ENCODE results near the gene CD99. TPM values are rescaled to one million over a fixed set of nuclear protein-coding genes. Genes with fewer than 3 reads are reported as not detected.

The CD99 gene
- total and polyA plus RNA-seq, 2 experiments from 2014 or later: 28.5 to 43.1 TPM

DNA sequence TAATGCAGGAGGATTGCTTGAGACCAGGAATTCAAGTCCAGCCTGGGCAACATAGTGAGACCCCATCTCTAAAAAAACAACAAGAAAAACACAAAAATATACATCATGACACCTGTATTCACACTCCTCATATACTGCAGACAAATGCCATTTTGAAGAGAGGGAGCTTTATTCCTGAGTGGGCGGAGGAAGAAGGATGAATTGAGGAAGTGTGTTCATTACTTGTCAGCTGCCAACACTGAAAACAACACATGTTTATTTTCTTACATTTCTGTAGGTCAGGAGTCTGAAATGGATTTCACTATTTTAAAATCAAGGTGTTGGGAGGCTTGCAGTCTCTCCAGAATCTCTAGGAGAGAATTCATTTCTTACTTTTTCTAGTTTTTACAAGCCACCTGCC is 47.2 kb upstream of the CD99 start (continued):
- TF ChIP-seq, protein P1, sequence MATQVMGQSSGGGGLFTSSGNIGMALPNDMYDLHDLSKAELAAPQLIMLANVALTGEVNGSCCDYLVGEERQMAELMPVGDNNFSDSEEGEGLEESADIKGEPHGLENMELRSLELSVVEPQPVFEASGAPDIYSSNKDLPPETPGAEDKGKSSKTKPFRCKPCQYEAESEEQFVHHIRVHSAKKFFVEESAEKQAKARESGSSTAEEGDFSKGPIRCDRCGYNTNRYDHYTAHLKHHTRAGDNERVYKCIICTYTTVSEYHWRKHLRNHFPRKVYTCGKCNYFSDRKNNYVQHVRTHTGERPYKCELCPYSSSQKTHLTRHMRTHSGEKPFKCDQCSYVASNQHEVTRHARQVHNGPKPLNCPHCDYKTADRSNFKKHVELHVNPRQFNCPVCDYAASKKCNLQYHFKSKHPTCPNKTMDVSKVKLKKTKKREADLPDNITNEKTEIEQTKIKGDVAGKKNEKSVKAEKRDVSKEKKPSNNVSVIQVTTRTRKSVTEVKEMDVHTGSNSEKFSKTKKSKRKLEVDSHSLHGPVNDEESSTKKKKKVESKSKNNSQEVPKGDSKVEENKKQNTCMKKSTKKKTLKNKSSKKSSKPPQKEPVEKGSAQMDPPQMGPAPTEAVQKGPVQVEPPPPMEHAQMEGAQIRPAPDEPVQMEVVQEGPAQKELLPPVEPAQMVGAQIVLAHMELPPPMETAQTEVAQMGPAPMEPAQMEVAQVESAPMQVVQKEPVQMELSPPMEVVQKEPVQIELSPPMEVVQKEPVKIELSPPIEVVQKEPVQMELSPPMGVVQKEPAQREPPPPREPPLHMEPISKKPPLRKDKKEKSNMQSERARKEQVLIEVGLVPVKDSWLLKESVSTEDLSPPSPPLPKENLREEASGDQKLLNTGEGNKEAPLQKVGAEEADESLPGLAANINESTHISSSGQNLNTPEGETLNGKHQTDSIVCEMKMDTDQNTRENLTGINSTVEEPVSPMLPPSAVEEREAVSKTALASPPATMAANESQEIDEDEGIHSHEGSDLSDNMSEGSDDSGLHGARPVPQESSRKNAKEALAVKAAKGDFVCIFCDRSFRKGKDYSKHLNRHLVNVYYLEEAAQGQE (IDR thresholded peaks at IDR 0.05; ENCODE audit: unreplicated experiment): no peak
- TF ChIP-seq ZNF114 (CRISPR knock-in tag; IDR thresholded peaks at IDR 0.05) (no peak), EZH2 (IDR thresholded peaks at IDR 0.05; ENCODE audit: low read depth, unreplicated experiment) (no peak), POLR2AphosphoS5 (IDR thresholded peaks at IDR 0.05; ENCODE audit: low read depth) (no peak), JUNB (IDR thresholded peaks at IDR 0.05; ENCODE audit: unreplicated experiment) (no peak), CREB1 (CRISPR knock-in tag; IDR thresholded peaks at IDR 0.05; ENCODE audit: low read depth) (no peak), EZH2phosphoT487 (IDR thresholded peaks at IDR 0.05; ENCODE audit: unreplicated experiment) (no peak), STAT1 (IDR thresholded peaks at IDR 0.05; ENCODE audit: unreplicated experiment) (no peak), NANOG (IDR thresholded peaks at IDR 0.05; ENCODE audit: borderline replicate concordance) (no peak)
- TF ChIP-seq, protein P2, sequence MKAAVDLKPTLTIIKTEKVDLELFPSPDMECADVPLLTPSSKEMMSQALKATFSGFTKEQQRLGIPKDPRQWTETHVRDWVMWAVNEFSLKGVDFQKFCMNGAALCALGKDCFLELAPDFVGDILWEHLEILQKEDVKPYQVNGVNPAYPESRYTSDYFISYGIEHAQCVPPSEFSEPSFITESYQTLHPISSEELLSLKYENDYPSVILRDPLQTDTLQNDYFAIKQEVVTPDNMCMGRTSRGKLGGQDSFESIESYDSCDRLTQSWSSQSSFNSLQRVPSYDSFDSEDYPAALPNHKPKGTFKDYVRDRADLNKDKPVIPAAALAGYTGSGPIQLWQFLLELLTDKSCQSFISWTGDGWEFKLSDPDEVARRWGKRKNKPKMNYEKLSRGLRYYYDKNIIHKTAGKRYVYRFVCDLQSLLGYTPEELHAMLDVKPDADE (IDR thresholded peaks at IDR 0.05): no peak
- TF ChIP-seq, protein P3, sequence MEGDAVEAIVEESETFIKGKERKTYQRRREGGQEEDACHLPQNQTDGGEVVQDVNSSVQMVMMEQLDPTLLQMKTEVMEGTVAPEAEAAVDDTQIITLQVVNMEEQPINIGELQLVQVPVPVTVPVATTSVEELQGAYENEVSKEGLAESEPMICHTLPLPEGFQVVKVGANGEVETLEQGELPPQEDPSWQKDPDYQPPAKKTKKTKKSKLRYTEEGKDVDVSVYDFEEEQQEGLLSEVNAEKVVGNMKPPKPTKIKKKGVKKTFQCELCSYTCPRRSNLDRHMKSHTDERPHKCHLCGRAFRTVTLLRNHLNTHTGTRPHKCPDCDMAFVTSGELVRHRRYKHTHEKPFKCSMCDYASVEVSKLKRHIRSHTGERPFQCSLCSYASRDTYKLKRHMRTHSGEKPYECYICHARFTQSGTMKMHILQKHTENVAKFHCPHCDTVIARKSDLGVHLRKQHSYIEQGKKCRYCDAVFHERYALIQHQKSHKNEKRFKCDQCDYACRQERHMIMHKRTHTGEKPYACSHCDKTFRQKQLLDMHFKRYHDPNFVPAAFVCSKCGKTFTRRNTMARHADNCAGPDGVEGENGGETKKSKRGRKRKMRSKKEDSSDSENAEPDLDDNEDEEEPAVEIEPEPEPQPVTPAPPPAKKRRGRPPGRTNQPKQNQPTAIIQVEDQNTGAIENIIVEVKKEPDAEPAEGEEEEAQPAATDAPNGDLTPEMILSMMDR (conservative IDR thresholded peaks at IDR 0.05; ENCODE audit: low read depth in 2 of 2): no peak

DNA sequence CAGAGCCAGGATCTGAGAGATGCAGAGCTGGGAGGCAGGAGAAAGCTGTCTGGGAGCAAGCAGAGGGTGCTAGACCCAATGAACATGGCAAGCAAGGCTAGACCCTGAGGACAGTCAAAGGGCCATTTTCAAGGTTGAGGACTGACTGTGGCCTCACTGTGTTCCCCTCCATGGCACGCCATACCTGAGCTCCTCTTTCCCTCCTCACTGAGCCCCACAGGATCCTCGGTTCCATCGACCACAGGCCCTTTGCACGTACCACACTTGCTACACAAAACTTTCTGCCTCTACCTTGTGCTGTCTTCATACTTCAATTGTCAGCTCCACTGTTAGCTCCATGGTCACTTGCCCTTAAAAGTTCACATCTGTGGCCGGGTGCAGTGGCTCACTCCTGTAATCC is 45.5 kb upstream of the CD99 start:
- H2AFZ ChIP-seq: no peak overlapping the region
- no peaks in the 10 kb centered on the region; the same call in 1 of the 2 replicates for H3K36me3 ChIP-seq (ENCODE audit: insufficient read depth)
- no peak for DNase-seq (ENCODE audit: low spot score)
- H3K27me3 ChIP-seq (ENCODE audit: insufficient read depth): no peaks in the 10 kb centered on the region
- ATAC-seq: no peak
- no peaks in the 10 kb centered on the region for H3K4me1 ChIP-seq (ENCODE audit: insufficient read depth)
- H3K4me1 Mint-ChIP-seq: no peaks in the 10 kb centered on the region; the same call in 2 of the 3 replicates
- no peak overlapping the region for H3K27ac Mint-ChIP-seq
- no peak overlapping the region for H3K4me3 ChIP-seq
- no peak overlapping the region for H3K27ac ChIP-seq (ENCODE audit: low read depth)
- H3K9me3 Mint-ChIP-seq: no peaks in the 10 kb centered on the region; the same call in 2 of the 3 replicates
- H3K9me2 ChIP-seq (ENCODE audit: insufficient read depth): no peaks in the 10 kb centered on the region; the same call in 1 of the 2 replicates
- peaks cover 4% of the 10 kb centered on the region; the same call in 1 of the 2 replicates for H4K20me1 ChIP-seq (replicated peaks; ENCODE audit: insufficient read depth)
- H3K36me3 Mint-ChIP-seq (ENCODE audit: low read depth): peaks cover 35% of the 10 kb centered on the region
- no peak overlapping the region for H3K4me3 Mint-ChIP-seq
- H3K4me2 ChIP-seq: no peak overlapping the region
- no peaks in the 10 kb centered on the region for H3K79me2 ChIP-seq (replicated peaks; ENCODE audit: insufficient read depth)
- H3K27me3 Mint-ChIP-seq (ENCODE audit: insufficient read depth, low read depth, poor library complexity): peaks cover 9% of the 10 kb centered on the region
- H3F3A ChIP-seq (replicated peaks; ENCODE audit: low read depth): 0 out of 2 replicates have a peak, but pooled peaks cover 2% of the 10 kb centered on the region
- TF ChIP-seq, protein P2 (IDR thresholded peaks at IDR 0.05): no peak
- TF ChIP-seq JUNB (IDR thresholded peaks at IDR 0.05; ENCODE audit: unreplicated experiment): no peak
- TF ChIP-seq, protein P4, sequence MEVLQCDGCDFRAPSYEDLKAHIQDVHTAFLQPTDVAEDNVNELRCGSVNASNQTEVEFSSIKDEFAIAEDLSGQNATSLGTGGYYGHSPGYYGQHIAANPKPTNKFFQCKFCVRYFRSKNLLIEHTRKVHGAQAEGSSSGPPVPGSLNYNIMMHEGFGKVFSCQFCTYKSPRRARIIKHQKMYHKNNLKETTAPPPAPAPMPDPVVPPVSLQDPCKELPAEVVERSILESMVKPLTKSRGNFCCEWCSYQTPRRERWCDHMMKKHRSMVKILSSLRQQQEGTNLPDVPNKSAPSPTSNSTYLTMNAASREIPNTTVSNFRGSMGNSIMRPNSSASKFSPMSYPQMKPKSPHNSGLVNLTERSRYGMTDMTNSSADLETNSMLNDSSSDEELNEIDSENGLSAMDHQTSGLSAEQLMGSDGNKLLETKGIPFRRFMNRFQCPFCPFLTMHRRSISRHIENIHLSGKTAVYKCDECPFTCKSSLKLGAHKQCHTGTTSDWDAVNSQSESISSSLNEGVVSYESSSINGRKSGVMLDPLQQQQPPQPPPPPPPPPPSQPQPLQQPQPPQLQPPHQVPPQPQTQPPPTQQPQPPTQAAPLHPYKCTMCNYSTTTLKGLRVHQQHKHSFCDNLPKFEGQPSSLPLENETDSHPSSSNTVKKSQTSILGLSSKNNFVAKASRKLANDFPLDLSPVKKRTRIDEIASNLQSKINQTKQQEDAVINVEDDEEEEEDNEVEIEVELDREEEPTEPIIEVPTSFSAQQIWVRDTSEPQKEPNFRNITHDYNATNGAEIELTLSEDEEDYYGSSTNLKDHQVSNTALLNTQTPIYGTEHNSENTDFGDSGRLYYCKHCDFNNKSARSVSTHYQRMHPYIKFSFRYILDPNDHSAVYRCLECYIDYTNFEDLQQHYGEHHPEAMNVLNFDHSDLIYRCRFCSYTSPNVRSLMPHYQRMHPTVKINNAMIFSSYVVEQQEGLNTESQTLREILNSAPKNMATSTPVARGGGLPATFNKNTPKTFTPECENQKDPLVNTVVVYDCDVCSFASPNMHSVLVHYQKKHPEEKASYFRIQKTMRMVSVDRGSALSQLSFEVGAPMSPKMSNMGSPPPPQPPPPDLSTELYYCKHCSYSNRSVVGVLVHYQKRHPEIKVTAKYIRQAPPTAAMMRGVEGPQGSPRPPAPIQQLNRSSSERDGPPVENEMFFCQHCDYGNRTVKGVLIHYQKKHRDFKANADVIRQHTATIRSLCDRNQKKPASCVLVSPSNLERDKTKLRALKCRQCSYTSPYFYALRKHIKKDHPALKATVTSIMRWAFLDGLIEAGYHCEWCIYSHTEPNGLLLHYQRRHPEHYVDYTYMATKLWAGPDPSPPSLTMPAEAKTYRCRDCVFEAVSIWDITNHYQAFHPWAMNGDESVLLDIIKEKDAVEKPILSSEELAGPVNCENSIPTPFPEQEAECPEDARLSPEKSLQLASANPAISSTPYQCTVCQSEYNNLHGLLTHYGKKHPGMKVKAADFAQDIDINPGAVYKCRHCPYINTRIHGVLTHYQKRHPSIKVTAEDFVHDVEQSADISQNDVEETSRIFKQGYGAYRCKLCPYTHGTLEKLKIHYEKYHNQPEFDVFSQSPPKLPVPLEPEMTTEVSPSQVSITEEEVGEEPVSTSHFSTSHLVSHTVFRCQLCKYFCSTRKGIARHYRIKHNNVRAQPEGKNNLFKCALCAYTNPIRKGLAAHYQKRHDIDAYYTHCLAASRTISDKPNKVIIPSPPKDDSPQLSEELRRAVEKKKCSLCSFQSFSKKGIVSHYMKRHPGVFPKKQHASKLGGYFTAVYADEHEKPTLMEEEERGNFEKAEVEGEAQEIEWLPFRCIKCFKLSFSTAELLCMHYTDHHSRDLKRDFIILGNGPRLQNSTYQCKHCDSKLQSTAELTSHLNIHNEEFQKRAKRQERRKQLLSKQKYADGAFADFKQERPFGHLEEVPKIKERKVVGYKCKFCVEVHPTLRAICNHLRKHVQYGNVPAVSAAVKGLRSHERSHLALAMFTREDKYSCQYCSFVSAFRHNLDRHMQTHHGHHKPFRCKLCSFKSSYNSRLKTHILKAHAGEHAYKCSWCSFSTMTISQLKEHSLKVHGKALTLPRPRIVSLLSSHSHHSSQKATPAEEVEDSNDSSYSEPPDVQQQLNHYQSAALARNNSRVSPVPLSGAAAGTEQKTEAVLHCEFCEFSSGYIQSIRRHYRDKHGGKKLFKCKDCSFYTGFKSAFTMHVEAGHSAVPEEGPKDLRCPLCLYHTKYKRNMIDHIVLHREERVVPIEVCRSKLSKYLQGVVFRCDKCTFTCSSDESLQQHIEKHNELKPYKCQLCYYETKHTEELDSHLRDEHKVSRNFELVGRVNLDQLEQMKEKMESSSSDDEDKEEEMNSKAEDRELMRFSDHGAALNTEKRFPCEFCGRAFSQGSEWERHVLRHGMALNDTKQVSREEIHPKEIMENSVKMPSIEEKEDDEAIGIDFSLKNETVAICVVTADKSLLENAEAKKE (CRISPR knock-in tag; IDR thresholded peaks at IDR 0.05): no peak
